Activated CD8-positive, alpha-beta memory T cell treated with anti-CD3 and anti-CD28 coated beads, Interleukin-2, amount 50 U/mL, for 1 hour (primary cell): Measurements from ENCODE around the gene MYO7B.
A peak's percentile ranks its signal among the peaks of the same experiment; 100 is the strongest.
"Not testable (repeated sequence)": the region's sequence is repeated elsewhere in the genome, so short reads cannot be mapped to it uniquely, and the experiment has no call there.

Experiments used
- DNase-seq: peaks from one replicate; pipeline ENCODE4 v3.0.0-alpha.2; 2020; ENCODE audit errors: extremely low read depth

MYO7B gene

GRCh38 chr2:127523269-127523939 lies 12.1 kb upstream of the MYO7B start:
- no peak for DNase-seq

GRCh38 chr2:127524198-127524834 lies 11.2 kb upstream of the MYO7B start:
- not testable (repeated sequence) for DNase-seq

GRCh38 chr2:127525691-127526131 lies 9.8 kb upstream of the MYO7B start:
- no peak for DNase-seq

- DNase-seq = peak; percentile 83
Observed at GRCh38 chr2:127526132-127527000, 9.1 kb upstream of the MYO7B start, which contains the start of gene IWS1. IWS1 (minus strand) TSS chr2:127526489; CDS start chr2:127526208, 281 bp downstream.

- peak; percentile 4 for DNase-seq
Observed at GRCh38 chr2:127527001-127527804, 8.3 kb upstream of the MYO7B start.

GRCh38 chr2:127528487-127528886 lies 7.0 kb upstream of the MYO7B start:
- DNase-seq = no peak

- DNase-seq = not testable (repeated sequence)
Observed at GRCh38 chr2:127529416-127529815, 6.1 kb upstream of the MYO7B start.

- DNase-seq = no peak
Observed at GRCh38 chr2:127530245-127531140, 5.0 kb upstream of the MYO7B start.

GRCh38 chr2:127531221-127531648 lies 4.2 kb upstream of the MYO7B start:
- no peak for DNase-seq

- DNase-seq = no peak
Observed at GRCh38 chr2:127532296-127532695, 3.2 kb upstream of the MYO7B start.

GRCh38 chr2:127535918-127536317 lies 435 bp downstream of the MYO7B start:
- DNase-seq = no peak

- no peak for DNase-seq
Observed at GRCh38 chr2:127536707-127537541, 1.4 kb downstream of the MYO7B start.

GRCh38 chr2:127537644-127538043 lies 2.2 kb downstream of the MYO7B start:
- DNase-seq = no peak

GRCh38 chr2:127541809-127542208 lies 6.3 kb downstream of the MYO7B start:
- DNase-seq = no peak

GRCh38 chr2:127542231-127542630 lies 6.7 kb downstream of the MYO7B start:
- DNase-seq = no peak

- not testable (repeated sequence) for DNase-seq
Observed at GRCh38 chr2:127543013-127543501, 7.6 kb downstream of the MYO7B start.

- DNase-seq = no peak
Observed at GRCh38 chr2:127545189-127545588, 9.7 kb downstream of the MYO7B start.

GRCh38 chr2:127545796-127546195 lies 10.3 kb downstream of the MYO7B start:
- no peak for DNase-seq

- no peak for DNase-seq
Observed at GRCh38 chr2:127546797-127547196, 11.3 kb downstream of the MYO7B start.
